Activated CD4-positive, alpha-beta T cell treated with anti-CD3 and anti-CD28 coated beads, Interleukin-2, amount 10 ng/mL, durations not matched to agents 24 days and 14 days (primary cell): ENCODE results near the gene PEX12. TPM values are rescaled to one million over a fixed set of nuclear protein-coding genes. Genes with fewer than 3 reads are reported as not detected.

ENCODE experiments used
- DNase-seq: peaks from one replicate; pipeline ENCODE4 v3.0.0; 2022
- H3K27ac Mint-ChIP-seq: one replicate; pipeline ENCODE4 v1.8.0; 2022; ENCODE audit warnings: mild to moderate bottlenecking, mixed read lengths
- H3K27me3 Mint-ChIP-seq: one replicate; pipeline ENCODE4 v1.8.0; 2022; ENCODE audit warnings: mixed read lengths
- H3K36me3 Mint-ChIP-seq: one replicate; pipeline ENCODE4 v1.8.0; 2022; ENCODE audit warnings: low read depth, mild to moderate bottlenecking, mixed read lengths
- H3K4me1 Mint-ChIP-seq: one replicate; pipeline ENCODE4 v1.8.0; 2021; ENCODE audit warnings: mixed read lengths
- H3K4me3 Mint-ChIP-seq: one replicate; pipeline ENCODE4 v1.8.0; 2022; ENCODE audit warnings: mild to moderate bottlenecking, moderate library complexity, mixed read lengths
- H3K9me3 Mint-ChIP-seq: one replicate; pipeline ENCODE4 v1.8.0; 2021; ENCODE audit warnings: mixed read lengths
- intact Hi-C: fragments of 100-400 bp; cut with micrococcal nuclease; formaldehyde crosslinking; loops from one replicate; pipeline ENCODE4 v1.15.1; 2023
- total RNA-seq: library from RNA; stranded (reverse); gene quantifications from 2 replicates; pipeline ENCODE4 v1.2.3, GENCODE V29; 2022

PEX12 gene
- total RNA-seq, 1 donor from 2014 or later: 4.8 TPM

DNA sequence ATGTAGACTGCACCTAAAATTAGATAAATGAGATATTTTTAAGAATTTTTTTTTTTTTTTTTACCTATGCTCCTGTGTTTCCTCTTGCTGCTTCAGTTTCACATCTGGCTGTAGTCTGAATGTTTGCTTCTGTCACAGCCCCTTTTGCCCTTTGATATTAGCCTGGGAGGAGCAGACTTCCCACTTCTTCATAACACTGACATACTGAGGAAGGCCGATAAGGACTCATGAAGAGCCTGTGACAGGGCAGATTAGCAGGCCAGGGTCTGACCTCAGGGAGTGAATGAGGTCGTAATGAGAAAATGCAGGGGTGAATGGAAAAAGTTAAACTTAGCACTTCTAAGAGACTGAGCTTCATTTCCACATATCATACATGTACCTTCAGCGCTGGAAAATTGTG lies 17.7 kb downstream of the PEX12 start, which contains the start of gene SLFN14:
Gene SLFN14, minus strand, starts transcription at position 117 of the 400 bp plus-strand sequence. CDS start 2,757 bp downstream, outside the sequence.
- intact Hi-C loops: no loop called here
- Mint-ChIP-seq H3K4me3 (no peak within 1 kb of the TSS), H3K9me3 (no peaks in the 10 kb centered on the region), H3K4me1 (peaks cover 6% of the 10 kb centered on the region), H3K36me3 (no peaks in the 10 kb centered on the region), H3K27me3 (peaks cover 40% of the 10 kb centered on the region), H3K27ac (peak within 1 kb of the TSS; percentile 67)
- DNase-seq: no peak

- intact Hi-C loops: no loop called here
- DNase-seq: no peak
- H3K27me3 Mint-ChIP-seq: peaks cover 36% of the 10 kb centered on the region
- H3K36me3 Mint-ChIP-seq: no peaks in the 10 kb centered on the region
- no peak overlapping the region for H3K27ac Mint-ChIP-seq
- no peaks in the 10 kb centered on the region for H3K9me3 Mint-ChIP-seq
- no peak overlapping the region for H3K4me3 Mint-ChIP-seq
- H3K4me1 Mint-ChIP-seq: peaks cover 8% of the 10 kb centered on the region
These were observed 18.7 kb downstream of the PEX12 start for GRCh38 chr17:35559495-35560210.

DNA sequence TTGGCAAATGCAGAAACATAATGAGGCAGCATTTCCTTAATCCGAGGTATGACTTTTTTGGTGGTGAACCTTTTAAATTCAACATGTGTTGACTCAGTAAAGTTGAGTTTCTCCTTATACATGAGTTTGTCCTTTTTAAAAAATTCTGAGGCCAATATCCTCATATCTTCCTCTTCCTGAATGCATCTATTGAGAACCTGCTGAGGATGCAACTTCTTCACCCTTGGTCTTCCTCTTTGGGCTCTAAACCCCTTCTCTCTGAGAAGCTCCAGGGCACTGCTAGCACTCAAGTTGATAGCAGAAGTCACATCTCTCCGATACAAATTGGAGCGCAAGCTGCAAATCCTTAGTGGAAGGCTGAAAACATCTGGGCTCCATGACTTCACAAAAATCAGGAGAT lies 21.0 kb downstream of the PEX12 start:
- H3K27me3 Mint-ChIP-seq: peaks cover 31% of the 10 kb centered on the region
- peaks cover 8% of the 10 kb centered on the region for H3K4me1 Mint-ChIP-seq
- no peaks in the 10 kb centered on the region for H3K36me3 Mint-ChIP-seq
- intact Hi-C loops: no loop called here
- no peak for DNase-seq
- H3K4me3 Mint-ChIP-seq: no peak overlapping the region
- no peaks in the 10 kb centered on the region for H3K9me3 Mint-ChIP-seq
- H3K27ac Mint-ChIP-seq: no peak overlapping the region

DNA sequence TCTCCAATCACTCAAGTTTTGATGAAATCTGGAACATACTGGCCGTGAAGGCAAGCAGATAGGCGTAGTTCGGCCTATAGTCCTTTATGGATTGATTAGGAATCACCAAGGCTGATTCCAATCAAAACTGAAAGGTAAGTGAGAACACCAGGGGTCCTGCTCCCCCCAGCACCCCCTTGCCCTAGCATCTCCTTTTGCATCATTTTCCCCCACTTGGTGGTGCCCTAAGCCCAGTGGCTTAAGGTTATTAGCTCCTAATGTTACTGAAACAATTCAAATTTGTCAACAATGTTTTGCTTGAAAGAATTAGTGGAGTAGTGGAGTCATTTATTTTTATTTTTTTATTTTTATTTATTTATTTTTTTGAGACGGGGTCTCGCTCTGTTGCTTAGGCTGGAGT lies 22.7 kb downstream of the PEX12 start:
- no peak overlapping the region for H3K4me3 Mint-ChIP-seq
- H3K36me3 Mint-ChIP-seq: no peaks in the 10 kb centered on the region
- H3K27me3 Mint-ChIP-seq: peaks cover 36% of the 10 kb centered on the region
- DNase-seq: no peak
- peaks cover 4% of the 10 kb centered on the region for H3K4me1 Mint-ChIP-seq
- H3K9me3 Mint-ChIP-seq: no peaks in the 10 kb centered on the region
- intact Hi-C loops: no loop called here
- H3K27ac Mint-ChIP-seq: no peak overlapping the region

- intact Hi-C loops: no loop called here
- H3K27me3 Mint-ChIP-seq: peaks cover 32% of the 10 kb centered on the region
- H3K4me3 Mint-ChIP-seq: no peak overlapping the region
- H3K9me3 Mint-ChIP-seq: no peaks in the 10 kb centered on the region
- no peaks in the 10 kb centered on the region for H3K36me3 Mint-ChIP-seq
- no peak for DNase-seq
- peaks cover 2% of the 10 kb centered on the region for H3K4me1 Mint-ChIP-seq
- no peak overlapping the region for H3K27ac Mint-ChIP-seq
These were observed 23.7 kb downstream of the PEX12 start for GRCh38 chr17:35554668-35555067.

GRCh38 chr17:35553310-35553709 lies 25.1 kb downstream of the PEX12 start:
- H3K27me3 Mint-ChIP-seq: peaks cover 23% of the 10 kb centered on the region
- H3K4me3 Mint-ChIP-seq: no peak overlapping the region
- H3K36me3 Mint-ChIP-seq: no peaks in the 10 kb centered on the region
- DNase-seq: no peak
- H3K9me3 Mint-ChIP-seq: no peaks in the 10 kb centered on the region
- H3K27ac Mint-ChIP-seq: no peak overlapping the region
- intact Hi-C loops: no loop called here
- H3K4me1 Mint-ChIP-seq: peaks cover 5% of the 10 kb centered on the region

- intact Hi-C loops: no loop called here
- Mint-ChIP-seq H3K36me3 (peaks cover 4% of the 10 kb centered on the region), H3K4me1 (peaks cover 15% of the 10 kb centered on the region), H3K27me3 (peaks cover 13% of the 10 kb centered on the region), H3K27ac (no peak overlapping the region), H3K4me3 (no peak overlapping the region), H3K9me3 (peaks cover 5% of the 10 kb centered on the region)
- no peak for DNase-seq
These were observed 29.4 kb downstream of the PEX12 start for GRCh38 chr17:35548978-35549377.

DNA sequence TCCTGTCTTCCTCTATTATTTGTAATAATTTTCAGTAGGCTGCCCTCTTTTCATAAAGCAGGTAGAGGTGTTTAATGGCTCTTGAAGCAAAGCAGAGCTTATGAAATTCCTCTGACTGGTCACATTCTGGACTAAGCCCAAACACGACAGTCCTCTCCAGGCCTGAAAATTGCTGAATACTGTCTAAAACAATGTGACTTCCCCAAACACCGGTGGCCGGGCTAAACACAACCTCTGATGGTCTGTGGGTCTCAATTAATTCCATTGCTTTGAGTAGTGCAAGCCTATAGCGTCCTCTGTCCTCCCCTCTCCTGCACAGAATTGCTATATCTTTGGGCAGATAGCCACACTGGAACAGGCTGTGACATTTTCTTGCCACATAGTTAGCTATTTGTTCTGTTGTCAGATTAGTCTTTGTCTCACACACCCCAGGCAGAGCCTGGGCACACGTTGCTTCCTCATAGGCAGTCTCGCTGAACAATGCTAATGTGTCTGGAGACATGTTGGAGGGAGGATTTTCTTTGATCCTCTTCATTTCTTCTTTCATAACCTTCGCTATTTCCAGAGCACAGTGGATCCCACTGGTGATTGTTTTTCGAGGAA lies 30.1 kb downstream of the PEX12 start:
- H3K9me3 Mint-ChIP-seq: peaks cover 5% of the 10 kb centered on the region
- H3K27me3 Mint-ChIP-seq: peaks cover 9% of the 10 kb centered on the region
- no peak overlapping the region for H3K27ac Mint-ChIP-seq
- H3K4me3 Mint-ChIP-seq: no peak overlapping the region
- intact Hi-C loops: no loop called here
- peaks cover 18% of the 10 kb centered on the region for H3K4me1 Mint-ChIP-seq
- peaks cover 4% of the 10 kb centered on the region for H3K36me3 Mint-ChIP-seq
- no peak for DNase-seq

GRCh38 chr17:35546487-35546886 lies 31.9 kb downstream of the PEX12 start:
- peaks cover 6% of the 10 kb centered on the region for H3K27me3 Mint-ChIP-seq

DNA sequence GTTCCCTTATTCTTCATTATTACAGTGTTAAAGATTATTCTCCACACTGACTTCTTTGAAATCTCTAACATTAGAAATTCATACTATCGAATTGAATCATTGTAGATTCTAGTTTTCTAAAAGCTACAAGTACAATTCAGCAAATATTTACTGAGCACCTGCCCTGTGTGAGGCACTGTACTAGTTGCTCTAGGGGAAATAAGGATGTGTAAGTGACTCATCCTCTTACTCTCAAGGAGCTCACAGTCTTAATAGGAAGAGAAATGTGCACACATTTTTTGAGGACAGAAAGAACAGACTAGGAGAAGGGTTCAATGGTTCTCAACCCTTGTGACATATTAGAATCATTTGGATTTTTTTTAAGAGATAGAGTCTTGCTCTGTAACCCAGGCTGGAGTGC lies 33.2 kb downstream of the PEX12 start:
- intact Hi-C loops: no loop called here
- peaks cover 4% of the 10 kb centered on the region for H3K36me3 Mint-ChIP-seq
- H3K4me1 Mint-ChIP-seq: peaks cover 27% of the 10 kb centered on the region
- peaks cover 3% of the 10 kb centered on the region for H3K27me3 Mint-ChIP-seq
- no peak overlapping the region for H3K4me3 Mint-ChIP-seq
- no peak overlapping the region for H3K27ac Mint-ChIP-seq
- DNase-seq: no peak
- H3K9me3 Mint-ChIP-seq: peaks cover 5% of the 10 kb centered on the region

More at GRCh38 chr17:35546487-35546886, 31.9 kb downstream of the PEX12 start:
- H3K36me3 Mint-ChIP-seq: peaks cover 4% of the 10 kb centered on the region
- H3K27ac Mint-ChIP-seq: no peak overlapping the region
- H3K4me1 Mint-ChIP-seq: peaks cover 21% of the 10 kb centered on the region
- H3K9me3 Mint-ChIP-seq: peaks cover 5% of the 10 kb centered on the region
- no peak for DNase-seq
- intact Hi-C loops: no loop called here
- no peak overlapping the region for H3K4me3 Mint-ChIP-seq

- Mint-ChIP-seq H3K36me3 (peaks cover 4% of the 10 kb centered on the region), H3K9me3 (peaks cover 5% of the 10 kb centered on the region), H3K27ac (no peak overlapping the region), H3K4me1 (peaks cover 36% of the 10 kb centered on the region), H3K27me3 (peaks cover 3% of the 10 kb centered on the region), H3K4me3 (no peak overlapping the region)
- intact Hi-C loops: no loop called here
- no peak for DNase-seq
These were observed 34.5 kb downstream of the PEX12 start for GRCh38 chr17:35543856-35544255.

DNA sequence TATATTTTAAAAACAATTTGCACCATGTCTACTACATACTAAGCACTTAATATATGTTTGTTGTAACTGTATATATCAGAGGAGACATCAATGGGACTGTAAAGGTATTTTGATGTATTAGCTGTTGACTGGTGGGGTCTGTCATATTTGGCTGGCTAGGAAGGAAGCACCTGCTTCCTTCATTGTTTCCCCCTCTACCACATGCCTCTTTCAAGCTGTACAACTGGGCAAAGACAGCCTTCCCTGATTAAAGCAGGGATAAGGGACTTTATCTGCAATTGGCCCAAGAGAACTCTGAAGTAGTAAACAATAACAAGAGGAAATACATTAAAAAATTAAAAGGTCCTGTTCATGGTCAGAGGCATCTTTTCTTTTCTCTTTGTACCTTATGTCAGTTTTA lies 35.4 kb downstream of the PEX12 start:
- Mint-ChIP-seq H3K27ac (no peak overlapping the region), H3K4me3 (no peak overlapping the region), H3K4me1 (peaks cover 43% of the 10 kb centered on the region), H3K9me3 (peaks cover 5% of the 10 kb centered on the region), H3K27me3 (no peaks in the 10 kb centered on the region), H3K36me3 (peaks cover 4% of the 10 kb centered on the region)
- intact Hi-C loops: no loop called here
- DNase-seq: no peak

DNA sequence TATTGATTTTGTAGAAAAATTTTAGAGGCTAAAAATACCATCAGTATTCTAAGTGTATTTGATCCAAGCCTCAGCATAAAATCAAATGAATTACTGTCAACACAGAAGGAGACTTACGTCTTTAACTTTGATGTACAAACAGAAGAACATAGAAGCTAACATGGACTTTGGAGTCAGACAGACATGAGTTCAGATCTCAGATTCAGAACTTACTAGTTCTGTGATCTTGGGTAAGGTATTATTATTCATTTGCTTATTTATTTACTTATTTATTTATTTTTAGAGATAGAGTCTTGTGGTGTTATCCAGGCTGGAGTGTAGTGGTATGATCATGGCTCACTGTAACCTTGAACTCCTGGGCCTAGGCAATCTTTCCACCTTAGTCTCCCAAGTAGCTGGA lies 36.9 kb downstream of the PEX12 start:
- H3K36me3 Mint-ChIP-seq: peaks cover 8% of the 10 kb centered on the region
- no peaks in the 10 kb centered on the region for H3K27me3 Mint-ChIP-seq
- H3K9me3 Mint-ChIP-seq: peaks cover 5% of the 10 kb centered on the region
- peak overlapping the region; percentile 95 for H3K27ac Mint-ChIP-seq
- H3K4me1 Mint-ChIP-seq: peaks cover 41% of the 10 kb centered on the region
- intact Hi-C loops: loop anchor here (2.0 kb wide), 1 partner anchor 109 kb away; the partner anchor contains the start of gene SLFN12
- no peak for DNase-seq
- H3K4me3 Mint-ChIP-seq: peak overlapping the region; percentile 90

GRCh38 chr17:35540589-35541404 lies 37.6 kb downstream of the PEX12 start:
- peak overlapping the region; percentile 90 for H3K4me3 Mint-ChIP-seq
- peaks cover 5% of the 10 kb centered on the region for H3K9me3 Mint-ChIP-seq
- H3K27ac Mint-ChIP-seq: peak overlapping the region; percentile 95
- H3K36me3 Mint-ChIP-seq: peaks cover 13% of the 10 kb centered on the region
- peaks cover 41% of the 10 kb centered on the region for H3K4me1 Mint-ChIP-seq
- no peaks in the 10 kb centered on the region for H3K27me3 Mint-ChIP-seq
- DNase-seq: peak; percentile 81
- intact Hi-C loops: loop anchor here (2.0 kb wide), 1 partner anchor 108 kb away; the partner anchor contains the start of gene SLFN12
